ENCODE results near the gene ACTN4.
A peak's percentile ranks its signal among the peaks of the same experiment; 100 is the strongest.

Gene ACTN4

GRCh38 chr19:38708413-38709024 lies 61.1 kb downstream of the ACTN4 start:
- peak overlapping the region; percentile 54 for H3K27ac ChIP-seq
- TF ChIP-seq CTCF (IDR thresholded peaks at IDR 0.05) (no peak), ZFX (IDR thresholded peaks at IDR 0.05; ENCODE audit: borderline replicate concordance) (no peak)

GRCh38 chr19:38709119-38709518 lies 61.7 kb downstream of the ACTN4 start:
- no peak for TF ChIP-seq CTCF (IDR thresholded peaks at IDR 0.05)
- no peak for TF ChIP-seq ZFX (IDR thresholded peaks at IDR 0.05; ENCODE audit: borderline replicate concordance)
- no peak overlapping the region for H3K27ac ChIP-seq

DNA sequence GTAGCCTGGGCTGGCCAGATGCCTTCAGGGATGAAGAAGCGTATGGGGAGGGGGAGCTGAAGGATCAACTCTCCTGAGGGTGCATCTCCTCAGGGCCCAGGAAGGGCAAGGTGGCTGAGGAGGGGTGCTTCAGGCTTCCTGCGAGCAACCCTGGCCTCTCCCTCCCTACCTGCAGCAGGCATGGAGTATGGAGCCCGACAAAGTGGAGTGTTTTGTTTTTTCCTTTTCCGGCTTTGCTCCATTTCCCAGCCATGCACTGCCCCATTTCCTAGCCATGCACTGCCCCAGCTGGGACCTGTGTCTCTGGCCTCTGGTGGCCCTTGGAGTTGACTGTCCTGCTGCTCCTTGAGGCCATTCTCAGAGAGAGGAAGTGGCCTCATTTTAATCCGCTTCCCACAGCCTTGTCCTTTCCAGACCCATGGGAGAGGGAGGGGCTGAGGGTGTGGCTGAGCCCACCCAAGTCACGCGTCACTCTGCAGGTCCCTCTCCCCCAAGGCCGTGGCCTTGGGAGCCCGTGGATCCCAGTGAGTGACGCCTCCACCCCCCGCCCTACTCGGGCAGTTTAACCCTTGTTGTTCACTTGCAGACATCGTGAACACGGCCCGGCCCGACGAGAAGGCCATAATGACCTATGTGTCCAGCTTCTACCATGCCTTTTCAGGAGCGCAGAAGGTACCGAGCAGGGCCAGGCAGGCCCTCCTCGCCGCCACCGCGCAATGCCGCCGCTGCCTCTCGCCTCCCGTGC lies 62.4 kb downstream of the ACTN4 start:
- no peak for TF ChIP-seq CTCF (IDR thresholded peaks at IDR 0.05)
- TF ChIP-seq ZFX (IDR thresholded peaks at IDR 0.05; ENCODE audit: borderline replicate concordance): no peak
- H3K27ac ChIP-seq: no peak overlapping the region

- H3K27ac ChIP-seq: no peak overlapping the region
- TF ChIP-seq CTCF (IDR thresholded peaks at IDR 0.05) (no peak), ZFX (IDR thresholded peaks at IDR 0.05; ENCODE audit: borderline replicate concordance) (no peak)
Measured at GRCh38 chr19:38710416-38710702, 62.9 kb downstream of the ACTN4 start.

DNA sequence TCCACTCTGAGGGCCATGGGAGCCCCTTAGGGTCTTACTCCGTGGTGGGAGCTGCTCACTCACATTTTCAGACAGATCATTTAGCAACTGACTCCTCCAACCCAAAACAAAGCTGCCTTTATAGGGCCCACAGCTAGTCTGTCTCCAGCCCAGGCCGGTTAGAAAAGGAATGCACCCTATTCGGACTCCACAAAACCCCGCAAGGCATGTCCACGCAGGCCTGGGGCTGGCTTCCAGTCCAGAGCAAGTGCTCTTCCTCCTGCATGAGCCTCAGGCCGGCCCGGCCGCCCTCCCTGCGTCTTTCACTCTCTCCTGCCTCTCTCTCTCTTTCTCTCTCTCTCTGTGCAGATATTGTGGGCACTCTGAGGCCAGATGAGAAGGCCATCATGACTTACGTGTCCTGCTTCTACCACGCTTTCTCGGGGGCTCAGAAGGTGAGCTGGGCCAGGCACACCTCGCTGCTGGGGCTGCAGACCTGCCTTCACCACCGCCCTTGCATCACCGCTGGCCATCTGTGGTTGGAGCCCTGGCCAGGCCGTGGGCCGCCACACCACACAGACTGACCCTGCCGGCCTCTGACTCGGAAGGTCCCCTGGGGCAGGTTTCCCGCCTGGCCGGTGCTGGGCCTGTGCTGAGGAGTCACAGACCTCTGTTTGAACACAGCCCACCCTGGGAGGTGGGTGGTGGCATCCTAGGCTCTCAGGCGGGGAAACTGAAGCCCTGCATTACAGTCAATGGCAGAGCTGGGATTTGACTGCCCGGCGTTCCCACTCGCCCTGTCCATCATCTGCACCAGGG lies 63.7 kb downstream of the ACTN4 start:
- no peak for TF ChIP-seq ZFX (IDR thresholded peaks at IDR 0.05; ENCODE audit: borderline replicate concordance)
- TF ChIP-seq CTCF (IDR thresholded peaks at IDR 0.05): no peak
- H3K27ac ChIP-seq: no peak overlapping the region

DNA sequence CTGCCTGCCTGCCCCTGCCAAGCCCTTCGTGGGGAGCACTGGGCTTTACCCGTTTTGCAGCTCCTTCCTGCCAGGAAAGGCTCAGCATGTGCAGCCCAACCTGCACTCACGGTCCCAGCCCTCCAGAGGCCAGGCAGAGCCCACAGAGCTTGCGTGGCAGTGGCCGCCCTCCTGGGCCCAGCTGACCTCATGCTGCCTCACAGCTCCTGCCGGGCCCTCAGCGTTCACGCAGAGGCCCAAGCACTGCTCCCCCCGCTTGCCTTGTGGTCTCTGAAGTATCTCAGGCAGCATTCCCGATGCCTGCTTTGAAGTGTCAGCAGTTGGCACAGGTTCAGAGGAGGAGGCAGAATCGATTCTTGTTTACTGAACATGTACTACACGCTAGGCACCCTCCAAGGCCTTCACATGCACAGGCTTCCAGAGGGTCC lies 64.3 kb downstream of the ACTN4 start:
- TF ChIP-seq CTCF (IDR thresholded peaks at IDR 0.05): no peak
- no peak for TF ChIP-seq ZFX (IDR thresholded peaks at IDR 0.05; ENCODE audit: borderline replicate concordance)
- no peak overlapping the region for H3K27ac ChIP-seq
